Left renal cortex interstitium (tissue), 4 donors: ENCODE results near the gene SLC22A4. TPM values are rescaled to one million over a fixed set of nuclear protein-coding genes. Genes with fewer than 3 reads are reported as not detected.

Experiments used
- DNase-seq, 4 donors: peaks; one replicate each; pipeline ENCODE4 v3.0.0-alpha.2; 2013; ENCODE audit warnings: low read depth in 4 of 4, low spot score in 2 of 4, missing footprints in 1 of 4
- polyA plus RNA-seq, 4 donors: library from polyadenylated mRNA; unstranded; fragments of 120-200 nt; gene quantifications; one replicate each; pipeline ENCODE4 v1.2.1, GENCODE V29; 2013; ENCODE audit not compliant: insufficient read length in 4 of 4

SLC22A4 gene
- polyA plus RNA-seq, 4 donors, result 4.6 to 9.2 (median 6.3) TPM

DNA sequence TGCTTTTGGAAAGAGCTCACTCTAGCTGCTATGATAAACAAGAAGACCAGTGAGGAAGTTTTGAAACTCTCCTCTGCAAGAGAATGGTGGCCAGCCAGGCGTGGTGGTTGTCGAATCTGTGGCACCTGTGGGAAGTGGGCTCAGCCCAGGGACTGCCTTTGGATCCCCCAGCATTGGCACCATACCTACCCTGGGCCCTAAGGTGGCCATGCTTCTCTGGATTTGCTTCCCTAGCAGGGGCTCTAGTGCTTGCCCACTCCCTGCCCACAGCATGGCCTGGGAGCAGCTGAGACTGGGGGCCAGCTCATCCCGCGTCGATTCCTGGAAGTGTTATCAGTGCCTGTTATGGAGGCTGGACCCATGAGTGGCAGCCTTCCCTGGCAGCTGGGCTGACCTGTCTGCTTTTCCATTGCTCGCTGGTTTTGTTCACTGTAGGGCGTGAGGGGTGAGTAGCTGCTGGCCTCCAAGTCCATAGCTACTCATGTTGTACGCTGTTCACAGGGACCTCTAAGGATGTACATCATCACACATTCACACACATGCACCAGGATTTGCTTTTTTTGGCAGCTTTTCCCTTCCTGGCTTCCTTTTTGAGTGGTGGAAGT is 2.3 kb downstream of the SLC22A4 start:
- no peak for DNase-seq

DNA sequence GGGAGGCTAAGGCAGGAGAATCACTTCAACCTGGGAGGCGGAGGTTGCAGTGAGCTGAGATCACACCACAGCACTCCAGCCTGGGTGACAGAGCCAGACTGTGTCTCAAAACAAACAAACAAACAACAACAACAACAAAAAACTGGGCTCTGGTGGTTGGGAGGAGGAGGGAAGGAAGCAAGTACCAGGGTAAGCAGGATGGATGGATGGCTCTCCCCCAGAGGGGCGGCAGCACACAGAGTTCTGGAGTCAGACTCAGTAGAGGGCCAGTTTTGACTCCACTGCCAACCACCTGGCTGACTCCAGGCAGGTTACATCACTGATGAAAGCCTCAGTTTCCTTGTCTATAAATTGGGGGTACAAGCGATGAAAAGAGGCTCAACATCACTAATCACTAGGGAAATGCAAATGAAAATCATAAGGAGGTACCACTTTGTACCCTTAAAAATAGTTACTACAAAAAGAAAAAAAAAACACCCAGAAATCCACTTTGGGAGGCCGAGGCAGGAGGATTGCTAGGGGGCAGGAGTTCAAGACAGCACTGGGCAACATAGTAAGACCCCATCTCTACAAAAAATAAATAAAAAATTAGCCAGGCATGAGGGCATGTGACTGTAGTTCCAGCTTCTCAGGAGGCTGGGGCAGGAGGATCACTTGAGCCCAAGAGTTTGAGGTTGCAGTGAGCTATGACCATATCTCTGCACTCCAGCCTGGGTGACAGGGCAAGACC is 3.2 kb downstream of the SLC22A4 start:
- no peak for DNase-seq

DNA sequence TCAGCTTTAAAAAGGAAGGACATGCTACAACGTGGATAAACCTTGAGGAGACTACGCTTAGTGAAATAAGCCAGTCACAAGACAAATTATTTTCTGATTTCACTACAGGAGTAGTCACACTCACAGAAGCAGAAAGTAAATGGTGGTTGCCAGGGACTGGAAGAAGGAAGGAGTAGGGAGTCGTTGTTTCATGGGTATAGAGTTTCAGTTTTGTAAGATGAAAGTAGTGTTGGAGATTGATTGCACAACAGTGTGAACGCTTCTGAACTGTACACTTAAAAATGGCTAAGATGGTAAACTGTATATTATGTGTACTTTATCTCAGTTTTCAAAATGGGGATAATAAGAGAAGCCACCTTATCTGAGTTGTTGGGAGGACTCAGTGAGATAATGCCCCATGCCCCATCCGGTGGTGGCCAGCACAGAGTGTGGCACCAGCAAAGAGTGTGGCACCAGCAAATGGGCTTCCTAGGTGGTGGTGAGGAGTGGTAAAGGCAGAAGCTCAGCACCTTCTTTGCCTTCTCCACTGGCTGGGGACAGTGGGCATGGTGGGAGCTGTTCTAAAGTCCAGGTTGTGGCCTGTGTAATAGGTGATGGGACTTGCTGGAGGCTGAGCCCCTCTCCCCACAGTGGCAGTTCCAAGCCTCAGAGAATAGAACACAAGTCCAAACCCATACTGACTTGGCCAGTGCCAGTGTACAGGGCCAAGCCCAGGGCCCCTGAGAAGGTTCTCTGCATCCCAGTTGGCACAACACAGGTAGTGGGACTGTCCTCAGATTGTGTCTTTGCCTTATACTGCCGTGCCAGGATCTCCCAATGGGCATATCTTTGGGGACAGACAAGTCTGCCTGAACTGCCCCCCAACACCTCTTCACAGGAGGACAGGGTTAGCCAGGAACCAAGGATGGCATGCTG is 4.4 kb downstream of the SLC22A4 start:
- no peak for DNase-seq

DNA sequence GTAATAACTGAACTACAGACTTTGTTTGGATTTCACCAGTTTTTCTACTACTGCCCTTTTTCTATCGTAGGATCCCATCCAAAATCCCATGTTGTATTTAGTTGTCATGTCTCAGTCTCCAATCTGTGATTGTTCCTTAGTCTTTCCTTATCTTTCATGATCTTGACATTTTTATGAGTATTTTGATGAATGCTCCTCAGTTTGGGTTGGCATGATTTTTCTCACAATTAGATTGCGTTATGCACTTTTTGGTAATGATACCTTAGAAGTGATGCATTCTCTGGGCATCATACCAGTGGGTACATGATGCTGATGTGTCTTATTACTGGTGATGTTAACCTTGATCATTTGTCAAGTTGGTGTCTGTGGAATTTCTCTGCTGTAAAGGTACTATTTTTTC is 5.7 kb downstream of the SLC22A4 start:
- DNase-seq, result no peak

DNA sequence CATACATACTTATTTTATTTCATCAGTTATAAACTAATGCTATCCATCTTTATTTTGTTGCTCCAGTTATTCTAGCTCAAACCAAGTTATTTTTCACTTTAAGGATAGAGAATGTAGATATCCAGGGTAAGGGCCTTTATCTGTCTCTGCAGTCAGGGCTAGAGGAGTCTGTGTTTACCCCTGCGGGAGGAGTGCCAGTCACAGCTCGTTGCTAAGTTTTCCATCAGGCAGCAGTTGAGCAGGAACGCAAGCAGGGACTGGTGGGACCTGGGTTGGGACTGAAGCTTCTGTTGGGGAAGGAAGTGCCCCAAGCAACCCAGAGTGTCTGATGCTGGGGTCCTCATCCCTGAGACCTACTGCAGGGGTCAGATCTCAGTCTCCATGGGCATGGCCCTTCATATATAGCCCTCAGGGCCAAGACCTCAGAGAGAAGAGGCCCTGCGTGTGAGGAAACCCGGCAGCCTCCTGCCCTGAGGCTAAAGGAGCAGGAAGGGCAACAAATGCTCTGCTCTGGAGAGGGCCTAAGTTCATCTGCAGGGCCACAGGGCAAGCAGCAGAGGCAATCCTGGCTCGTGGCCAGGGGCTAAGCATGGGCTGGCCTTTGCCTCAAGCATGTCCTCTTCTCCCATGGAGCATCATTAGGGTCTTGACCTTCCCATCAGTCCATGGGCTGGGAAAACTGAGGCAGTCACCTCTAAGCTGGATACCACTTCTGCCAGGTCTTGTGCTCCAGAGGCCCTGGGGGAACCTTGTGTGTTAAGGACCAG is 6.6 kb downstream of the SLC22A4 start:
- no peak for DNase-seq

DNA sequence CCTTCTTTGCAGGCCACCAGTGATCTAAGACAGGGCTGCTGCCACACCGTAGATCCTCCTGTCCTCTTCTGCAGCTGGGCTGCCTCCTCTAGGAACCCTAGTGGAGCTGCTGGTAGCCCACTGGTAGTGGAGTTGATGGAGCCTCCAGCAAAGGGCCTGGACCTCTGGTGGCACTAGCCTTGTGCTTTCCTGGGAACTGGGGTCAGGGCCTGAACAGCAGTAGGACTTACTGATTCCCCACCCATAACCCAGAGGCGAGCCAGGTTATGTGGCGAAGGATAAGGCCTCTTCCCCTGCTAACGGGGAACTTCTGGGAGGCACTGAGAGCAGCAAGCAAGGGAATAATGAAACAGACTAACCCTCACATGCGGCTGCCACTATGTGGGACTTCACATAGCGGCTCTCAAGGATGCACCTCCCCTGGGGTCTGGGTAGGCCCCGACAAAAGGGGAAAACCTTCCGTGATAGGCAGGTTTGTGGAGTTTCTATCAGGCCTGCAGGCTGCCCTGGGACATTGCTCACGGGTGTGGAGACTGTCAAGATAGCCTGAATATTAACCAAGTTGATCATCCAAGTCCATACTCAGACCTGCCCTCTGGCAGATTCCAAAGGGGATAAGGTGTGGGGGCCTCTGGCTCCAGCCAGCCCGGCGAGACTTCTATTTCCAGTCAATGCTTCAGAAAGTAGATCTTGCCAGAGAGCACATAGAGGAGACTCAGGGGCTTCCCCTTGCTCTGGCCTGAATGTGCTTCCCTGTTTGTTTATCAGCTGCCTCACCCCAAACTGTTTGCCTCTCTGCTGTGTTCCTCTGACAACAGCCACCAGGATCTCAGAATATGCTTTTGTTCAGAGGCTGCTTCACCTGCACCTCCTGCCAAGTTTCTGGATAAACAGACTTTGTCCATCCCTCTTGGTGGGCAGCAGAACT is 7.4 kb downstream of the SLC22A4 start:
- no peak for DNase-seq

DNA sequence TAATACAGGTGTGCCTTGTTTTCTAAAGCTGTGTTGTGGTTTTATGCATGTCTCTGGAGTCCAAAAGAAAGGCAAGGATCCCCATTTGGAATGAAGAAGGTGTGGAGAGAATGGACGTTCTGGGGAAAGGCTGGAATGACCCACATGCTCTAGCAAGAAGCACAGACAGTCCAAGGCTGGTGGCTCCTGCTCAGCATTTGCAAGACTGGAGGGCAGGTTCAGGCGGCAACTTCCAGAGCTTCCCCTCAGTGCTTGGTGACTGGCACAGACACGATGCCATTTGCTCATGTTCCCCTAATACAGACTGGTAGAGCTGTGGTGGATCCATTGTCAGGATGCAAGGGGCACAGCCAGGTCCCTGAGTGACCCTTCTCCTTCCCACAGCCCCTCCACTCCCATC is 8.2 kb downstream of the SLC22A4 start:
- DNase-seq, result no peak

DNA sequence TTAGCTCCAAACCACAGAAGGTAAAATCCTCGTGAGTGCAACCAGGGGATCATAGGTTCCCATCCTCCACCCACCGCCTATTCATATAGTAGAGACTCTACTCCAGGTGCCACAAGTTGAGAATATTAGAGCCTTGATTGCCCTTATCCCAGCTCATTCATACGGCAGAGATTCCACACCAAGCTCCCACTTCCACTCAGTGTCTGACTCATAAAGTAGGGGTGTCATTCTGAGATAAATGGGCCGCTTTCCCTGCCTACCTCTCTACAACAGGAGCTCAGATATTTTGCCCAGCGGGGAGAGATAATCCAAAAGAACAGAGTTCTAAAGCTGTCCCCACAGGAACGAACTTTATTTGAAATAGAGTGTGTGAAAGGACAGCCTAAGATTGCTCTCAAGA is 9.4 kb downstream of the SLC22A4 start:
- no peak for DNase-seq

DNA sequence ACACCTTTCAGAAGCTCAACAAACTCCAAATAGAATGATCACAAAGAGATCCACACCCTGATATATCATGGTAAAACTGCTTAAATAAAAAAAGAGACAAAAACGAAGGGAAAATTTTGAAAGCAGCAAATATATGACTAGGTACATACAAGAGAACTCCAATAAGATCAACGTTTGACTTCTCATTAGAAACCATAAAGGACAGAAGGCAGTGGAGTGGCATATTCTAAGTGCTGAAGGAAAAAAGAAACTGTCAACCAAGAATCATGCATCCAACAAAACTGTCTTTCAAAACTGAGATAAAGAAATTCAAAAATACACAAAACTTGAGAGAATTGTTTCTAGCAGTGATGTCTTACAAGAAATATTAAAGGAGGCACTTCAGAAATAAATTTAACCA is 11.2 kb downstream of the SLC22A4 start:
- no peak for DNase-seq

DNA sequence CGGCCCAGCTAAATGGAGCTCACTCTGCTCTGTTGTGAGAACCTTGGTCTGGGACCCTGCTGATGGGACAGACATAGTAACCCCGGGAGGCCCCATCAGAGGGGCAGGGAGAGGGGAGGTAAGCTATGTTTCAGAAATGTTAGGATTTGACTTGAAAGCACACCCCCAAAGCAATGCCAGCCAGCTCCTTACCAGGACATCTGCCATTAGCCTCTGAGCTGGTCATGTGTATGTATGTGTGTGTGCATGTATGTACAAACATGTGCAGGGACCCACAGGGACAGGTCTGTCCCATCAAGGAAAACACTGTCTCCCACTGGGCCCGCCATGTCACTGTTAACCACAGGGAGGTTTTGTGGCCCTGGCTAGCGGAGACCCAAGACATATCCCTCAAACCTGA is 14.5 kb downstream of the SLC22A4 start:
- DNase-seq, result no peak

DNA sequence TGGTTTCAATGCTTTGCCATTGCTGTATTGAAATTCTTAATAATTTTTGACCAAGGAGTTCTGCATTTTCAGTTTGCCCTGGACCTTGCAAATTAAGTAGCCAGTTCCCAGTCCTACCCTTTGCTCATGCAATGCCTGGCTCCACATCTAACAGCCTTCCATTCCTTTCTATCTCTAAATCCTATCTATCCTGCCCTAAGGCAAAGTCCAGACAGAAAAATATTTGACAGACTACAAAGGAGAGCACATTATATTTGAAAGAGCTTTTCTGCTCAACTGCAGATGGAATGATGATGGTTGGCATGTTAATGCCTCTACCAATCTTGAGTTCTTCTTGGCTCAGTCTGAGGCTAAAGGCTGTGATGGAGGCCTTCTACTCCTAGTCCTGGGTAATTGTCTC is 15.5 kb downstream of the SLC22A4 start:
- DNase-seq, result no peak

DNA sequence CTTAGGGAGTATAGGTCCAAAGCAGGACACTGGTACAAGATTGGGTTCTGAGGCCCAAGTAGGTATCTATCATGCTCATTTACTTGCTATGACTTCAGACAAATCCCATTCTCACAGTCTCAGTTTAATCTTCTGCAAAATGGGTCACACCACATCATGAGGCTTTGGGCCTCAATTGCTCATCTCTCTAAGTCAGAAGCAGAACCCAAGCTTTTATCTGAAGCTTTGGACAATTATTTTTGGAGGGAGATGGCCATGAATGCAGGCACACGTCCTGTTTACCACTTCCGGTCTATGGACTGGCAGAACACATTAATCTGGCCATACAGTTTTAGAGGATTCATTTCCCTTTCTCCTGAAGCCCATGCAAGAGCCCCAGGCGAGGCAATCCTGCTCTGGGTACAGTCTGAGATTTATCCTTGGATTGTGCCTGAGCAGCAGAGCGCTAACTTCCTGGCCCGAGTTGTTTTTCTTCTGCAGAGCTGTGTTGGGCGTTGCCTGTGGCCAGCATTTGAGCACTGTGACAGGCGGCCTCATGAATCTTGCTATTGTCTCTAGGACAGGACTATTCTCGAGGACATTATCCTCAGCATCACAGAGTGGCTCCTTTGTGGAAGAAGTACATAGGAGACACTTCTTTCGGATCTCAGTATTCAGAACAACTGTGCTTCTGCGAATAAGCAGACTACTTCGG is 16.1 kb downstream of the SLC22A4 start:
- DNase-seq, result no peak

DNA sequence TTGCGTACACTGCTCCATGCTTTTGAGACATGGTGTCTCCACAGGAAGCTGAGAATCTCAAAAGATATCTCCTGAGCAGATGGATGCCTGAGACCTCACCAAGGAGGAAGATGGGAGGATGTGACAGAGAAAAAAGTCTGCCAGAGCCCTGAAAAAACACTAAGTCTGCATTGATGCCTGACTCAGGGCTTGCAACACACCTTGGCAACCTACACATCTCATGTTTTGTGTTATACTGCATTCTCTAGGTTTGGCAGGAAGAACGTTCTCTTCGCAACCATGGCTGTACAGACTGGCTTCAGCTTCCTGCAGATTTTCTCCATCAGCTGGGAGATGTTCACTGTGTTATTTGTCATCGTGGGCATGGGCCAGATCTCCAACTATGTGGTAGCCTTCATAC is 19.2 kb downstream of the SLC22A4 start:
- no peak for DNase-seq

DNA sequence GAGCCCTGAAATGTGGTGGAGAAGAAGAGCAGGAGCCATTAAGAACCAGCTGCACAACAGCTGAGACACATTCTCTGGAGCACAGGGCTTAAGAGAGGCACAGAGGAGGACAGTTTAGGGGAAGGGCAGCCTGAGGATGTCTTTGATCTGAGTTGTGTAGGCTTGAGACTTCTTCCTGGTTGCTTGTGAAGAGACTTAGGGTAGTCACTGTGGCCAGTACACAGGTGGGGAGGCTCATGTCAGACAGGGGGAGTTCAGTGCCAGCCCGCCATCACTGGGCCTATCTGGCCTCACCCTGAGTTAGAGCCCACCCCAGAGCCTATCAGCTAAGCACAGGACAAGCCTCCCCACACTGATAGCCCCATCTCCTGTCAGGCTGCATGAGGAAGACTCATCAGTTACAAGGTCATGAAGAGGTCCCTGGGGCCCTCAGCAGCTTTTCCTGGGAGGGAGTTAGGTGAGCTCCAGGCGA is 19.8 kb downstream of the SLC22A4 start:
- DNase-seq, result no peak

DNA sequence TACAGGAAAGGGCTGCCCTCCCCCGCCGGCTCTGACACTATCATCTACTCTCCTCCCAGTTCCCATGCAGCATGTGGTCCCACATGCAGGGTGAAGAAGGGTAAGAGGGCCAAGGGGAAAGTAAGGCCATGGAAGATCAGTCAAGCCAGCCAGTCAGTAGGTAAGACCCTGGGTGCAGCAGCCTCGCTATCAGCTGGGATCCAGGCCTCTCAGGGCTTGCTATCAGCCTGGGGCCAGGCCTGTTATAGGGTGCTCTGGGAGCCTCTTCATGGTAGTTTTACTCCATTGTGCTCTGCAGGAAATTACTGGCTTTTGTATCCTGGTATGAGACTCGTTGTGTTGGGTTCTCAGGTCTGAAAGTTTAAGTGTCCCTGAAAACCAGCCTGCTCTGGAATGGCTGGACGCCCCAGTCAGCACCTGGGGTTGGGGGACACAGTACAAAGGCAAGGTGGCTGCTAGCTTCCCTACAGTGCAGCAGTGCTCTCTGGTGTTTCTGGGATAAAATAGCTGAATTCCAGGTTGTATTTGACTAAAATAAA is 21.4 kb downstream of the SLC22A4 start:
- DNase-seq, result no peak

DNA sequence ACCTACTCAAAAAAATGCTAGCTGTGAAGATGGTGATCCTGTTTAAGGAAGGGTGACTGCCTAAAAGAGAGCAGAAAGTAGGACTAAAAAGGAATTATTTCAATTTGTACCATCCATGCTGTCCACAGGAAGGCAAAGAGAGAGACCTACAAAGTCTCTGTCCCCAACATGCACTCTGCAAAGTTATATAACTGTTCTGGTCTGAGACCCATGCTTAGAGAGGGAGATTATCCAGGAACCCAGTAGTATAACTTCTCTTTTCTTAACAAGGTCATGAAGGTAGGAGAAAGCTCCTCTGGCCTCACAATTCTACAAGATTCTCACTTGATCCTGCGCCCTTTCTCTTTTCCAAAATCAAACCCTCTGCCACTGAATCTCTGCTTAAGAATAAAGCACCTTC is 25.8 kb downstream of the SLC22A4 start:
- DNase-seq, result no peak

DNA sequence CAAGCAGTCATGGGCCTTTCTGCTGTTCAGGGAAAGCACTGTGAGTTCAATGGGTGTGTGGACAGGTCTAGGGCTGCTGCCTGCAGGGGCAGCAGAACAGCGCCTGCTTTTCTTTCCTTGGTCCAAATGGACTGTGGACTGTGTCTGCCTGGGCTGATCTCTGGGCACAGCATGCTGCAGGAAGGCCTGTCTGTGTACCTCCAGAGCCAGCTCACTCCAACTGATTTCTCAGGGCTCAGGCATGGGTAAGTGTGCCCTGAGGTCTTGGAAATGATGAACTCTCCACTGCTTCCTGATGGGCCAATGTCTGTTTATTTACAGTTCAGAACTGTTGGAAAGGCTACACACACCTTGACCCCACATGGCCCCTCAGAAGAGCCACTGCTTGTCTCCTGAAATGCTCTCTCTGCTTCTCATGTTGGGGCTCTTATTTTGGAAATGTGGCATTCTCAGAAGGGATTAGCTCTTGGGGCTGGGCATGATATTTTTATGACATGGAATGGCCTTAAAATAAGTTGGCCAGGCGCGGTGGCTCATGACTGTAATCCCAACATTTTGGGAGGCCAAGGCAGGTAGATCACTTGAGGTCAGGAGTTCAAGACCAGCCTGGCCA is 27.0 kb downstream of the SLC22A4 start:
- DNase-seq, result no peak

DNA sequence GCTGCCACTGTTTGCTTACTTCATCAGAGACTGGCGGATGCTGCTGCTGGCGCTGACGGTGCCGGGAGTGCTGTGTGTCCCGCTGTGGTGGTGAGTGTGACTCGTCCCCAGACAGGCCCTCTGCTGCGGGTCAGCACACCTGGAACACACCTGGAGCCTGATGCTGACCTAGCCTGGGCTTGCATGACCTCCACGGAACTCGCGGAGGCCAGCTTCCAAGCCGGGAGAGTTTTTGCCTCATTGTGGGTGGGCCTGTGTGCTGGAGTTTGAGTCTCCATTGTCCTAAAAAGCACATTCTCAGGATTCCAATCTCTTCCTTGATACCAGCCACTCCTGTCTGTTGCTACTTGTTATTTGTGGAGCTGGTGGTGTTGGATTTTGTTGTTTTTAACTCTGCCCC is 28.1 kb downstream of the SLC22A4 start:
- no peak for DNase-seq
